Neural progenitor cell (in vitro differentiated cells): ENCODE results near the gene ADAM17. TPM values are rescaled to one million over a fixed set of nuclear protein-coding genes. Genes with fewer than 3 reads are reported as not detected.
"Not testable (repeated sequence)": the region's sequence is repeated elsewhere in the genome, so short reads cannot be mapped to it uniquely, and the experiment has no call there.

Experiments
- DNase-seq: peaks from one replicate; pipeline ENCODE4 v3.0.0-alpha.2; 2016; ENCODE audit warnings: low spot score
- H2AFZ ChIP-seq: fragments of 200-600 bp; sonication (generic); replicated peaks from 2 replicates; pipeline ENCODE4 v1.6.1; 2016; ENCODE audit warnings: antibody characterized with exemption
- H3F3A ChIP-seq: fragments of 200-600 bp; sonication (generic); 2 replicates; pipeline ENCODE4 v1.6.1; 2016; ENCODE audit warnings: antibody characterized with exemption, low read depth
- H3K27ac ChIP-seq: fragments of 200-600 bp; sonication (generic); 2 replicates; pipeline ENCODE4 v1.5.1; 2016; ENCODE audit warnings: mild to moderate bottlenecking
- H3K27me3 ChIP-seq: fragments of 200-600 bp; sonication (generic); 2 replicates; pipeline ENCODE4 v1.6.1; 2016; ENCODE audit warnings: mild to moderate bottlenecking, moderate library complexity
- H3K36me3 ChIP-seq: fragments of 200-600 bp; sonication (generic); 2 replicates; pipeline ENCODE4 v1.5.1; 2016
- H3K4me1 ChIP-seq: fragments of 200-600 bp; sonication (generic); 2 replicates; pipeline ENCODE4 v1.6.1; 2016; ENCODE audit warnings: mixed run types
- H3K4me2 ChIP-seq: fragments of 200-600 bp; sonication (generic); 2 replicates; pipeline ENCODE4 v1.6.1; 2016
- H3K4me3 ChIP-seq: fragments of 200-600 bp; sonication (generic); 2 replicates; pipeline ENCODE4 v1.5.1; 2016
- H3K79me2 ChIP-seq: fragments of 200-600 bp; sonication (generic); 2 replicates; pipeline ENCODE4 v1.6.1; 2016; ENCODE audit warnings: low read depth
- H3K9ac ChIP-seq: fragments of 200-600 bp; sonication (generic); 2 replicates; pipeline ENCODE4 v1.6.1; 2016
- H3K9me3 ChIP-seq: fragments of 200-600 bp; sonication (generic); 2 replicates; pipeline ENCODE4 v1.5.1; 2016; ENCODE audit warnings: low read depth
- H4K20me1 ChIP-seq: fragments of 200-600 bp; sonication (generic); 2 replicates; pipeline ENCODE4 v1.6.1; 2016; ENCODE audit warnings: low read depth
- H3K27ac Mint-ChIP-seq: 3 replicates; pipeline ENCODE4 v1.8.0; 2021; ENCODE audit warnings: mixed read lengths
- H3K27me3 Mint-ChIP-seq: 2 replicates; pipeline ENCODE4 v1.8.0; 2022; ENCODE audit warnings: low read depth, mild to moderate bottlenecking, inconsistent platforms, moderate library complexity, mixed read lengths; ENCODE audit not compliant: insufficient read depth
- H3K36me3 Mint-ChIP-seq: 3 replicates; pipeline ENCODE4 v1.8.0; 2021; ENCODE audit warnings: mixed read lengths
- H3K4me1 Mint-ChIP-seq: 3 replicates; pipeline ENCODE4 v1.8.0; 2021; ENCODE audit warnings: mixed read lengths
- H3K4me3 Mint-ChIP-seq: 3 replicates; pipeline ENCODE4 v1.8.0; 2021; ENCODE audit warnings: mild to moderate bottlenecking, moderate library complexity, mixed read lengths
- H3K9me3 Mint-ChIP-seq: 3 replicates; pipeline ENCODE4 v1.8.0; 2020; ENCODE audit warnings: mixed read lengths
- CTCF ChIP-seq: fragments of 200-600 bp; sonication (generic); IDR thresholded peaks from 2 replicates; pipeline ENCODE4 v1.5.1; 2017; ENCODE audit warnings: antibody characterized with exemption, mild to moderate bottlenecking
- EZH2 ChIP-seq: fragments of 200-600 bp; sonication (generic); IDR thresholded peaks from 2 replicates; pipeline ENCODE4 v1.6.1; 2017; ENCODE audit warnings: antibody characterized with exemption, mild to moderate bottlenecking, moderate library complexity
- EZH2phosphoT487 ChIP-seq: fragments of 200-600 bp; sonication (generic); IDR thresholded peaks from 2 replicates; pipeline ENCODE4 v1.6.1; 2017; ENCODE audit warnings: antibody characterized with exemption
- total RNA-seq: library from RNA; depleted of rRNA; stranded (reverse); fragments of >200 nt; gene quantifications from 2 replicates; pipeline ENCODE4 v1.2.3, GENCODE V29; 2015; ENCODE audit warnings: low replicate concordance

ADAM17 gene
- total RNA-seq, 1 donor from 2014 or later = 72.1 TPM

- Histone ChIP-seq H3K27me3 (no peaks in the 10 kb centered on the region), H3F3A (peaks cover 39% of the 10 kb centered on the region), H3K9me3 (no peaks in the 10 kb centered on the region), H3K9ac (peak overlapping the region; percentile 81), H3K4me1 (peaks cover 14% of the 10 kb centered on the region), H2AFZ (peak overlapping the region; percentile 70), H3K27ac (peak overlapping the region; percentile 92), H3K4me3 (peak overlapping the region; percentile 61), H3K79me2 (peaks cover 60% of the 10 kb centered on the region), H3K36me3 (no peaks in the 10 kb centered on the region), H3K4me2 (peak overlapping the region; percentile 95), H4K20me1 (peaks cover 26% of the 10 kb centered on the region)
- no peak for DNase-seq
- no peaks in the 10 kb centered on the region for H3K9me3 Mint-ChIP-seq
- no peaks in the 10 kb centered on the region for H3K27me3 Mint-ChIP-seq
- H3K4me3 Mint-ChIP-seq = peak overlapping the region; percentile 98
- TF ChIP-seq EZH2 (no peak), CTCF (no peak), EZH2phosphoT487 (no peak)
- peaks cover 8% of the 10 kb centered on the region for H3K36me3 Mint-ChIP-seq
- H3K27ac Mint-ChIP-seq = peak overlapping the region; percentile 99
- H3K4me1 Mint-ChIP-seq = peaks cover 33% of the 10 kb centered on the region
Observed at GRCh38 chr2:9556121-9556743, 602 bp upstream of the ADAM17 start.

GRCh38 chr2:9554921-9555296 is 721 bp downstream of the ADAM17 start:
- Mint-ChIP-seq H3K36me3 (peaks cover 8% of the 10 kb centered on the region), H3K4me3 (peak overlapping the region; percentile 98), H3K4me1 (peaks cover 35% of the 10 kb centered on the region), H3K9me3 (no peaks in the 10 kb centered on the region), H3K27me3 (no peaks in the 10 kb centered on the region), H3K27ac (peak overlapping the region; percentile 92)
- Histone ChIP-seq H3K27me3 (no peaks in the 10 kb centered on the region), H4K20me1 (peaks cover 39% of the 10 kb centered on the region), H3K9me3 (no peaks in the 10 kb centered on the region), H3K36me3 (no peaks in the 10 kb centered on the region), H3F3A (peaks cover 39% of the 10 kb centered on the region), H3K4me3 (peak overlapping the region; percentile 61), H3K27ac (peak overlapping the region; percentile 92), H3K9ac (peak overlapping the region; percentile 72), H3K79me2 (peaks cover 73% of the 10 kb centered on the region), H3K4me2 (peak overlapping the region; percentile 95), H2AFZ (peak overlapping the region; percentile 49), H3K4me1 (peaks cover 14% of the 10 kb centered on the region)
- DNase-seq = peak; percentile 73
- TF ChIP-seq CTCF (no peak), EZH2 (no peak), EZH2phosphoT487 (no peak)

- TF ChIP-seq CTCF = no peak
- no peak for TF ChIP-seq EZH2
- no peak for TF ChIP-seq EZH2phosphoT487
- no peaks in the 10 kb centered on the region for H3K9me3 Mint-ChIP-seq
- peaks cover 6% of the 10 kb centered on the region for H3K36me3 Mint-ChIP-seq
- no peaks in the 10 kb centered on the region for H3K9me3 ChIP-seq
- H3F3A ChIP-seq = peaks cover 34% of the 10 kb centered on the region
- no peak overlapping the region for H3K4me2 ChIP-seq
- peaks cover 45% of the 10 kb centered on the region for H3K4me1 Mint-ChIP-seq
- H3K79me2 ChIP-seq = peaks cover 88% of the 10 kb centered on the region
- no peaks in the 10 kb centered on the region for H3K27me3 ChIP-seq
- no peak overlapping the region for H3K4me3 ChIP-seq
- DNase-seq = no peak
- no peaks in the 10 kb centered on the region for H3K36me3 ChIP-seq
- peaks cover 62% of the 10 kb centered on the region for H4K20me1 ChIP-seq
- H3K27me3 Mint-ChIP-seq = no peaks in the 10 kb centered on the region
- no peak overlapping the region for H2AFZ ChIP-seq
- no peak overlapping the region for H3K27ac ChIP-seq
- H3K27ac Mint-ChIP-seq = no peak overlapping the region
- peak overlapping the region; percentile 23 for H3K4me3 Mint-ChIP-seq
- no peak overlapping the region for H3K9ac ChIP-seq
- H3K4me1 ChIP-seq = peaks cover 14% of the 10 kb centered on the region
Observed at GRCh38 chr2:9552219-9553178, 3.1 kb downstream of the ADAM17 start.

GRCh38 chr2:9550859-9551391 is 4.7 kb downstream of the ADAM17 start:
- not testable (repeated sequence) for H3K36me3 Mint-ChIP-seq

More at GRCh38 chr2:9550859-9551391, 4.7 kb downstream of the ADAM17 start:
- not testable (repeated sequence) for H3K27me3 Mint-ChIP-seq, H3K9me3 Mint-ChIP-seq, H3K27ac ChIP-seq, H2AFZ ChIP-seq, H3K27ac Mint-ChIP-seq, H3K36me3 ChIP-seq, H3K9me3 ChIP-seq, H3K27me3 ChIP-seq, H3K4me1 ChIP-seq, H3K4me2 ChIP-seq, DNase-seq, H3K9ac ChIP-seq, H3K4me3 ChIP-seq, H3K4me3 Mint-ChIP-seq
- peaks cover 91% of the 10 kb centered on the region for H3K79me2 ChIP-seq
- peaks cover 22% of the 10 kb centered on the region for H3F3A ChIP-seq
- H3K4me1 Mint-ChIP-seq = peaks cover 50% of the 10 kb centered on the region
- peaks cover 77% of the 10 kb centered on the region for H4K20me1 ChIP-seq
